ENCODE results near the gene UPF1.
"Not testable (repeated sequence)": the region's sequence is repeated elsewhere in the genome, so short reads cannot be mapped to it uniquely, and the experiment has no call there.

The UPF1 gene

GRCh38 chr19:18794029-18794313 lies 37.8 kb upstream of the UPF1 start:
- Mint-ChIP-seq H3K27ac (no peak overlapping the region), H3K4me3 (no peak overlapping the region), H3K9me3 (no peaks in the 10 kb centered on the region), H3K36me3 (peaks cover 2% of the 10 kb centered on the region), H3K4me1 (peaks cover 14% of the 10 kb centered on the region), H3K27me3 (peaks cover 33% of the 10 kb centered on the region)

- H3K27ac Mint-ChIP-seq: no peak overlapping the region
- no peaks in the 10 kb centered on the region for H3K9me3 Mint-ChIP-seq
- H3K4me1 Mint-ChIP-seq: peaks cover 8% of the 10 kb centered on the region
- H3K27me3 Mint-ChIP-seq: peaks cover 31% of the 10 kb centered on the region
- no peak overlapping the region for H3K4me3 Mint-ChIP-seq
- peaks cover 2% of the 10 kb centered on the region for H3K36me3 Mint-ChIP-seq
Measured at GRCh38 chr19:18794692-18795091, 37.1 kb upstream of the UPF1 start.

- Mint-ChIP-seq H3K27me3 (peaks cover 28% of the 10 kb centered on the region), H3K9me3 (no peaks in the 10 kb centered on the region), H3K36me3 (peaks cover 2% of the 10 kb centered on the region), H3K4me3 (no peak overlapping the region), H3K4me1 (peaks cover under 1% of the 10 kb centered on the region), H3K27ac (no peak overlapping the region)
Measured at GRCh38 chr19:18795540-18795939, 36.2 kb upstream of the UPF1 start.

GRCh38 chr19:18796239-18796638 lies 35.5 kb upstream of the UPF1 start:
- no peaks in the 10 kb centered on the region for H3K9me3 Mint-ChIP-seq
- H3K27ac Mint-ChIP-seq: no peak overlapping the region
- H3K36me3 Mint-ChIP-seq: peaks cover 2% of the 10 kb centered on the region
- H3K4me1 Mint-ChIP-seq: no peaks in the 10 kb centered on the region
- no peak overlapping the region for H3K4me3 Mint-ChIP-seq
- peaks cover 25% of the 10 kb centered on the region for H3K27me3 Mint-ChIP-seq

- Mint-ChIP-seq H3K9me3 (no peaks in the 10 kb centered on the region), H3K36me3 (no peaks in the 10 kb centered on the region), H3K4me3 (no peak overlapping the region), H3K4me1 (no peaks in the 10 kb centered on the region), H3K27me3 (peaks cover 14% of the 10 kb centered on the region), H3K27ac (no peak overlapping the region)
Measured at GRCh38 chr19:18798384-18799352, 33.1 kb upstream of the UPF1 start.

GRCh38 chr19:18799389-18799970 lies 32.3 kb upstream of the UPF1 start:
- Mint-ChIP-seq H3K9me3 (no peaks in the 10 kb centered on the region), H3K27me3 (peaks cover 10% of the 10 kb centered on the region), H3K27ac (no peak overlapping the region), H3K4me3 (no peak overlapping the region), H3K36me3 (no peaks in the 10 kb centered on the region), H3K4me1 (no peaks in the 10 kb centered on the region)

GRCh38 chr19:18800079-18800478 lies 31.7 kb upstream of the UPF1 start:
- peaks cover 9% of the 10 kb centered on the region for H3K27me3 Mint-ChIP-seq
- no peak overlapping the region for H3K4me3 Mint-ChIP-seq
- H3K4me1 Mint-ChIP-seq: no peaks in the 10 kb centered on the region
- no peaks in the 10 kb centered on the region for H3K9me3 Mint-ChIP-seq
- no peaks in the 10 kb centered on the region for H3K36me3 Mint-ChIP-seq
- no peak overlapping the region for H3K27ac Mint-ChIP-seq

GRCh38 chr19:18800636-18801035 lies 31.1 kb upstream of the UPF1 start:
- no peak overlapping the region for H3K27ac Mint-ChIP-seq
- H3K4me3 Mint-ChIP-seq: no peak overlapping the region
- no peaks in the 10 kb centered on the region for H3K36me3 Mint-ChIP-seq
- peaks cover 9% of the 10 kb centered on the region for H3K27me3 Mint-ChIP-seq
- no peaks in the 10 kb centered on the region for H3K4me1 Mint-ChIP-seq
- H3K9me3 Mint-ChIP-seq: no peaks in the 10 kb centered on the region

GRCh38 chr19:18802354-18802753 lies 29.4 kb upstream of the UPF1 start:
- no peak overlapping the region for H3K4me3 Mint-ChIP-seq
- H3K36me3 Mint-ChIP-seq: no peaks in the 10 kb centered on the region
- H3K27ac Mint-ChIP-seq: no peak overlapping the region
- no peaks in the 10 kb centered on the region for H3K9me3 Mint-ChIP-seq
- H3K27me3 Mint-ChIP-seq: peaks cover 5% of the 10 kb centered on the region
- no peaks in the 10 kb centered on the region for H3K4me1 Mint-ChIP-seq

GRCh38 chr19:18803550-18804138 lies 28.1 kb upstream of the UPF1 start:
- Mint-ChIP-seq H3K27ac (no peak overlapping the region), H3K36me3 (no peaks in the 10 kb centered on the region), H3K4me3 (no peak overlapping the region), H3K27me3 (peaks cover 3% of the 10 kb centered on the region), H3K4me1 (no peaks in the 10 kb centered on the region), H3K9me3 (no peaks in the 10 kb centered on the region)

- no peak overlapping the region for H3K27ac Mint-ChIP-seq
- H3K36me3 Mint-ChIP-seq: no peaks in the 10 kb centered on the region
- no peaks in the 10 kb centered on the region for H3K4me1 Mint-ChIP-seq
- peaks cover 3% of the 10 kb centered on the region for H3K27me3 Mint-ChIP-seq
- H3K4me3 Mint-ChIP-seq: no peak overlapping the region
- no peaks in the 10 kb centered on the region for H3K9me3 Mint-ChIP-seq
Measured at GRCh38 chr19:18804139-18804601, 27.6 kb upstream of the UPF1 start.

GRCh38 chr19:18804643-18805042 lies 27.1 kb upstream of the UPF1 start:
- Mint-ChIP-seq H3K9me3 (no peaks in the 10 kb centered on the region), H3K4me1 (no peaks in the 10 kb centered on the region), H3K36me3 (no peaks in the 10 kb centered on the region), H3K4me3 (no peak overlapping the region), H3K27me3 (peaks cover 3% of the 10 kb centered on the region), H3K27ac (no peak overlapping the region)

GRCh38 chr19:18807861-18808331 lies 23.9 kb upstream of the UPF1 start:
- Mint-ChIP-seq H3K27me3 (peaks cover 2% of the 10 kb centered on the region), H3K27ac (no peak overlapping the region), H3K9me3 (no peaks in the 10 kb centered on the region), H3K36me3 (no peaks in the 10 kb centered on the region), H3K4me1 (no peaks in the 10 kb centered on the region), H3K4me3 (no peak overlapping the region)

- Mint-ChIP-seq H3K27ac (no peak overlapping the region), H3K4me3 (no peak overlapping the region), H3K36me3 (no peaks in the 10 kb centered on the region), H3K4me1 (no peaks in the 10 kb centered on the region), H3K9me3 (no peaks in the 10 kb centered on the region), H3K27me3 (no peaks in the 10 kb centered on the region)
Measured at GRCh38 chr19:18809149-18809868, 22.4 kb upstream of the UPF1 start.

GRCh38 chr19:18811638-18812037 lies 20.1 kb upstream of the UPF1 start:
- not testable (repeated sequence) for H3K36me3 Mint-ChIP-seq, H3K9me3 Mint-ChIP-seq, H3K27ac Mint-ChIP-seq

More at GRCh38 chr19:18811638-18812037, 20.1 kb upstream of the UPF1 start:
- H3K27me3 Mint-ChIP-seq, H3K4me1 Mint-ChIP-seq, H3K4me3 Mint-ChIP-seq: not testable (repeated sequence)

Measured in activated naive CD4-positive, alpha-beta T cell treated with anti-CD3 and anti-CD28 coated beads, Interleukin-2, amount 50 U/mL, for 24 hours (primary cell).